HG03354 (cell line): Measurements from ENCODE around the gene ASCC3.

ENCODE experiments used
- ATAC-seq: cut with Tn5 transposase; IDR thresholded peaks from one replicate; pipeline ENCODE4 v1.9.1; 2021; ENCODE audit warnings: mild to moderate bottlenecking; ENCODE audit not compliant: unreplicated experiment, poor library complexity, severe bottlenecking

The ASCC3 gene

DNA sequence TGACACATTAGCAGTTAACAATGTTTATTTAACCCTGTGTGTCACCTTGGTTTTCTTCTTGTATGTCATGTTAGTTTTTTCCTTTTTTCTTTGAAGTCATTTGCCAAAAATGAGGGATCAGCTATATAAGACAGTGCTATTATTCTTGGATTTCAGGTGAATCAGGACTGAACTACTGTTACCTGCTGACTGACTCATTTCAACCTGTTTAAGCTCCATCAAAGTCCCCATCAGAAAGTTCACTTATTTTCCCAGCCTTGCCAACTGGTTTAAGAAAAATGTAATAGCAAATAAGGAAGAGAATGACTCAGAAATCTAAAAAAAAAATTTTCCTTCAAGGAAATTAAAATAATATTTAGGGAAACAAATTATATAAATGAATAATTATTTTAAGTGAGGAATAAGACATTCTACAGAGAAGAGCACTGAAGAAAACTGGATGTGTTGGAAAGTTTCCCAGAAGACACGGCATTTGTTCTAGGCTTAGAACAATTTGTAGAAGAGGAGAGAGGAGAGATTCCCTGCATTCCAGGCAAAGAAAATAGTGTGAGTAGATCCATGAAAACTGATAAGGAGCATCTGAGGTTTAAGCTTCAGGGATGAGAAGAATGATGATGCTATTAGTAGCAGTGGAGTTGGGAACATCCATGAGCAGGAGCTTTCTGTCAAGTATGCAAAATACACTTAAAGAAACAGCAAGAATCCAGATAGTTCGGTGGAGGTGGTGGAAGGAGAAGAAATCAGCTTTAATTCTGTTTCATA is 331.5 kb downstream of the ASCC3 start:
- ATAC-seq = no peak

DNA sequence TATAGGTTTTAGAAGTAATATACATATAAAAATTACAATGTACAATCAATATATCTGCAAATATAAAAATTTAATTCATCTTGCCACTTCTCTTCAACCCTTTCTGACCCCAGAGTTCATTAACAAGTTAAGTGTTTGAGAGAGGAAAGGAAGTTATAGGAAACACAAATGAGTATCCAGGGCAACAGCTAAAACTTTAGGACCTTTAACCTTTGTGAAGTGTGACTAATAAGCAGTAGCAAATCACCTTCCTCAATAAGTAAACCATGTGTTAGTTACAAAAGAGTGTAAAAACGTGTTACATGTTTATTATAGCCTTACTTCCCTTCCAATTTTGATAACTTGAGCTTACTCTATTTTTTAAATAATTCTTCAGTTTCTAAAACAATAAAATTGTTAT is 343.0 kb downstream of the ASCC3 start:
- ATAC-seq = no peak

DNA sequence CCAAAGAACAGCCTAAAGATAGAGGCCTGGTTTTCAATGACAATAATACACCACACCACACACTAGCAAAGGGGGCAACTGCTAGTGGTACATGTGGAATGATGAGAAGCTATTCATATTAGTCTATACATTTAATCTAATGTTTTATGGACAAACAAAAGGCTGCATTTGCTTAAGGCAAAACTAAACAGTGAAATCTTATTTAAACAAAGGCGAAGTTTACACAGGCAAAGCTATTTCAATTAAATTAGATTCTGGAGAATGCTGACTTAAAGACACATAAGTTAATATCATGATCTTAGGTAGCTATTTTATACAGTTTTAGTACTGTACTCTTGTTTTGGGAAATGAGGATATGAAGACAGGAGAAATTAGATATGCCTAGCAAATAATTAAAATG is 362.5 kb downstream of the ASCC3 start:
- no peak for ATAC-seq

DNA sequence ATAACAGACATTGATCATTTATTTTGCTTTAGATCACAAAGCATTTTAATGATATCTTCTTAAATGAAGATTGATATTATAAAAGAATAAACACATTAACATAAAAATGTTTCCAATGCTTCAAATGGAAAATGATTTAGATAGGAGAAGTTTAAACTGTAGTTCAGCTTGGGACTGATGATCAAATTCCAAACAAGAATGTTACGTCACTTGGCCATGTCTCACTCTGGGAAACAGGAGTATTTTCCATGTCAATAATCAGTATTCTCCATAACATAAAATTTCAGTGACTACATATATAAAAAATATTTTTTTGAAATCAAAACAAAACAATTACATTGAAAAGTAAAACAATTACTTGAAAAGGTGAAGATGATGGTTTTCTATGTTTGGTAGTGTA is 363.5 kb downstream of the ASCC3 start:
- ATAC-seq = no peak

DNA sequence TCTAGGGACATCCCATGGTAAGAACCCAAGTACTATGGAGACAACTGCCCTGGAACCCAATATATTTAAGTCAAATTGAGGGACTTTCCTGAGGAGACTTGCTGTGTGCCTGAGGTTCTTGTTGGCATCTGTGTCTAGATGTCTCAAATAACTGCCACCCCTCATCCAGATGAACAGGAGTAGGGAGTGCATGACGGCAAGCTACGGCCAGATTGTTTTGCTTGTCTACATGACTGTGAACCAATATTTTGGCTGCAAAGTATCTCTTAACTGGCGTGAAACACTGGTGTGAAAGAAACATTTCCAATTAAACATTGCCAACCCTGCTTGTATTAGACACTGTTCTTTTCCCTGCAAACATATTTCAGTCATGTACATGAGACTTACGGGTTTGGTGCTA is 364.0 kb downstream of the ASCC3 start:
- no peak for ATAC-seq

DNA sequence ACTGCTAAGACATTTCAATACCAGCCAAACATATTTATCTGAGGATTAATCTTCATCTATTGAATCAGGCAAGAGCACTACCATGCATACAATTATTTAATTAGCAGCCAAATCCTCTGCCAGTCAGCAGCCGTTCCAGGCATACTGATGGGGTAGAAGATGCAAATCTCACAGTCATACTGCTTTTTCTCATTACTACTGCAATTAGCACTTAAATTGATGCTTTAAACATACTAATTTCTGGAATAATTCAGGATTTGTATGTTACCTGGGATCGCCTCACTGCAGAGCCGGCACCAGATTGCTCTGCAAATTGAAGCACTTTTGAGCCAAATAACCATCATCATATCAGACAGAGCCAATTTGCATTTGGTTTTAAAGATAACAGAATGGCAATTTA is 366.5 kb downstream of the ASCC3 start:
- no peak for ATAC-seq

- no peak for ATAC-seq
These were observed 368.8 kb downstream of the ASCC3 start for GRCh38 chr6:100512203-100512862.

DNA sequence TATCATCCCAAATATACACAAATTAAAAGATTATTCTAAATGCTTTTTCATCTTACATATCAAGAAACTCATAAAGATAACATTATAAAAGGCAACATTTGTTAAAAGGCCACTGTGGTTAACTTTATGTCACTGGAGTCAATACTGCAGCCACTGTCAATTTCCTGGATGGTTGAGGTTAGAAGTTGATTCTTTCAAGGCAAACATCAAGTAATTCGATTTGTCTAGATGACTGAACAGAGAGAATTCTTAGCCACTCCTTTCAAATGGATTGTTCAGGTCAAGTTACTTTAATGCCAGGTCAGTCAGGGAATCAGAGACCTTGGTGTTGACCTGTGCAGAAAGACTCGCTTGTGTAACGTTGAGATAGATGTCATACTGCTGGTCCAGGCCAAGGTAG is 372.0 kb downstream of the ASCC3 start:
- no peak for ATAC-seq

DNA sequence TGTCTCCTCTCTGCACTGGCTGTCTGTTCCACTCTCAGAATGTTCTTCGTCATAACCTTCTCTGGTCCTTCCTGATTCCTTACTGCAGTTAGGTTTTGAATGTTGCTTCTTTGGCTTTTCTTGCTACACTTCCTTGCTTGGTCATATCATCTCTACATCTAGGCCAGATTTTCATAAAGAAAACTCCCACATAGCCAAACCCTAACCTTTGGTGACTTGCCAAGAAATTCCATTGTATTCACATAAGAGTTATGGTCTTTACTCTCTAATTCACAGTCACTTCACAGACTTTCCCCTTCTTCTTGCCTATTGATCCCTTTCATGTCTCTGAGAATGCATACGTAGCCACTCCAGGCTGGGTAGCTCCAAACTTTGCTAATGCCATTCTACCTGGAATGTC is 374.5 kb downstream of the ASCC3 start:
- ATAC-seq = no peak

- ATAC-seq = no peak
These were observed 376.1 kb downstream of the ASCC3 start for GRCh38 chr6:100504786-100505737.

- ATAC-seq = no peak
These were observed 378.0 kb downstream of the ASCC3 start for GRCh38 chr6:100503043-100503705.

DNA sequence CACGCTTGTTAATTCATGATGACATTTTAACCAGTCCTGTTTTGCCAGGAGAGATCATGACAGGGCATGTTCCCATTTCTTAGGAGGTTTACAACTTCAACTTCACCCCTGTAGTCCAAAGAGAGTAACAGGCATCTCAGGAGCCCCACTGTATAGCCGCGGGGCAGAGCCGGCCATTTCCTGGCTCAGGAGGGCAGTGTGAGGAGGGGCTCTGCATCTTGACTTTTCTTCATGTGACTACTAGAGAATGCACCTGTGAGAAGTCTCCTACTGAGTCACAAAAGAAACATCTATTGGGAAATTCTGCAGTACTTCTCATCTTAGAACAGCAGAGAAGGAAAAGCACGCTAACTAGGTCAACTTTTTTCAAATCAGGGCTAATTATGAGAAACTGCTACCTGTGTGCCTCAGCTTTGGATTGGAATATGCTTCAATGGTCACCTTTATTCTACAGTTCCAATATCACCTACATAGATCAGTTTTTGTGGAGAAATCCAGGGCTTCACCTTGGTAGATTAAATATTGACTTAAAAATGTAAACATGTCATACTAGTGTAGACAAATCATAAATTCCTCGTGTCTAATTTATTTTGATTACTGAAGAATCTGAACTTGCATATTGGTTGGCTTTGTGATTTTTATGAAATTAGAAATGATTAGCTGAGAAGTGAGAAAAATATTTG is 387.8 kb downstream of the ASCC3 start:
- ATAC-seq = no peak

DNA sequence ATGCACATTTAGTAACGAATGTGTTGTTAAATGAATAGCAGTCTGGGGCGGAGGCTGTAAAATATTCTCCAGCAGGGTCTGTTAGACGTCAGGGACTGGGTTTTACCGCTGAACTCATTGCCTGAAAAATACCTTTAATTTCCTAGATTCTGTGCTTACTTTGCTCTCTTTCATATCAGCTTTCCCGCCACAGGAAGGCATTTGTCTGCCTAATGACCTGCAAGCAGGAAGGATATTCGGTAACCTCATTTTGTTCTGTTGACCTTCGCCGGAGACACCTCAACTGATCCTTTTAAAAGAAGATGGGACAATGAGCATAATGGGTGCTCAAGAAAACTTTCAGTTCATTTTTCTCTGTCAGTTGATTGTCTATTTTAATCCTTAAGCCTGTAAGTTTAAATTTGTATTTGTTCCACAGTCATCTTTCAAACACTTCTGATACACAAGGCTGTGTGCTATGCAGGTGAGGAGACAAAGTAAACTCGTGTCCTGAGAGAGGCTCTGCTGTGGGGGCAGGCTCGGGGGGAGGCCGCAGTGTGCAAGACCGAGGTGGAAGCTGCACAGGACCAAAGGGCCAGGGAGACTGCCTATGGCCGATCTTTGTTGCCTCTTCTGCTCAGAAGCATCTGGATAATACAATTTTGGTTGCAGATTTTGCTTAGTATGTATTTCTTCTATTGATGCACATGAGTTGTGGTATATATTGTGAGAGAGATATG is 389.0 kb downstream of the ASCC3 start:
- ATAC-seq = no peak

DNA sequence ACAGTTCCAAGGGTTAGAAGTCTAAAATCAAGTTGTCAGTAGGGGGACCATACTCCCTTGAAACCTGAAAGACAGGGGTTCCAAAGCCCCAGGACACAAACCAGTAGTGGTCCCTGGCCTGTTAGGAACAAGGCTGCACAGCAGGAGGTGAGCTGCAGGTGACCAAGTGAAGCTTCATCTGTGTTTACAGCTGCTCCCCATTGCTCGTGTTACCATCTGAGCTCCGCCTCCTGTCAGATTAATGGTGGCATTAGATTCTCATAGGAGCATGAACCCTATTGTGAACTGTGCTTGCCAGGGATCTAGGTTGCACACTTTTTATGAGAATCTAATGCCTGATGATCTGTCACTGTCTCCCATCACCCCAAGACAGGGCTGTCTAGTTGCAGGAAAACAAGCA is 391.1 kb downstream of the ASCC3 start:
- ATAC-seq = no peak

GRCh38 chr6:100488244-100488643 is 392.9 kb downstream of the ASCC3 start:
- ATAC-seq = no peak

DNA sequence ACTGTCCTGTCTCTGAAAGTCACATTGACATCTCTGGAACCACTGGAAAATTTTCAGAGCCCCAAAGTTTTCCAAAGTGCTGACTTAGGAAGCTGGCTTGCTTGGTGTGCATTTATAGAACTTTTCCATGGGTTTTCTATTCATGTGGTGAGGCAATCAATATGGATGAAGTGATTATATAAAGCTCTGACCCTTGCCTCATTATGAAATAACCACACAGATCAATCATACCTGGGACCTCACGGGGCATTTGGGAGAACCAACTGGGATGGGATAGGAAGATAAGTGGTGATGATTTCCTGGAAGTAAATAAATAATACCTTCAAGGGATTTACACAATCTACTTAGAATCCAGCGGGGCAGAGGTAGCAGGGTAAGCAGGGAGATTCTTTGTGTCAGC is 393.5 kb downstream of the ASCC3 start:
- no peak for ATAC-seq

DNA sequence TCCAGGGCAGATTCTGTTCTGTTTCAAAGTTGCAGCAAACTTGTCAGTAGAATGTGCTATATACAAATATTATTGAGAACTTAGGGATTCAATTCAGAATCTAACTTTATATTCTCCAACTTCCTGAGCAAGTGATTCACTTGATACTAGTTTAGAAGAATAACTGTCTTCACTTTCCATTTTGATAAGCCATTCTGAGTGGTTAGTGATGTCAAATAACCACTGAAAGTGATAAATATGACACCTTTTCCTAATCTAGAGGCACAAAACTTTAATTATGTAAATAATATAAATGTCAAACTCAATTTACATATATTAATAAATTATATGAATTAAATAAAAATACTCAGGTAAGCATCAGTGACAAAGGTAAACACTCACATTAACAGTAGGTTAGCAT is 395.9 kb downstream of the ASCC3 start:
- no peak for ATAC-seq

GRCh38 chr6:100484474-100484873 is 396.7 kb downstream of the ASCC3 start:
- no peak for ATAC-seq

DNA sequence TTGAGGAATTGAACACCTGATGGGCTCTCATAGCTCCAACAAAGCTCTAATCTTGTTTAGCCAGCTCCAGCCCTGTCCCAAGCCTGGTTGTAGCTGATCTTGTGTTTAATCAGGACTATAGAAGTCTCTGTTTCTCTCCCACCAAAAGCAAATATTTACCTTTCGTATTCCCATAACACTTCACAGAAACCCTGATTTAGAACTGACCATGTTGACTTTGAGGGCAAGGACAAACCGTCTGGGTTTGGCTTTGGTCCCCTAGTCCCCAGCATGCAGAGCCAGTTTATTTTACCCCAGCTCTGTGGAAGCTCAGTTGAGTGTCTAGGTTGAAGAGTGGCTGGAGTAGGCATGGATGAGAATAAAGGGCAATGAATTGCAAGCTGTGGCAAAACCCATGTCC is 398.4 kb downstream of the ASCC3 start:
- ATAC-seq = no peak
